H1 (cell line): ENCODE results near the gene TNFRSF1A.

Source experiments
- ATF2 ChIP-seq: IDR thresholded peaks from 2 replicates; pipeline ENCODE4 v1.6.1; 2012; ENCODE audit warnings: low read length, inconsistent platforms
- ATF3 ChIP-seq: IDR thresholded peaks from 2 replicates; pipeline ENCODE4 v1.6.1; 2011; ENCODE audit warnings: low read depth, mild to moderate bottlenecking, low read length; ENCODE audit not compliant: insufficient read depth
- CBX5 ChIP-seq: fragments of 300-800, 300-1000 bp; sonication (generic); IDR thresholded peaks from 2 replicates; pipeline ENCODE4 v1.7.1; 2016; ENCODE audit warnings: antibody characterized with exemption, low read length, low read depth
- CREB1 ChIP-seq: IDR thresholded peaks from 2 replicates; pipeline ENCODE4 v1.6.1; 2012; ENCODE audit warnings: inconsistent platforms
- CTCF ChIP-seq, 3 experiments: IDR thresholded peaks; 1 replicate in 2 of 3; 2 replicates in 1 of 3; pipeline versions ENCODE4 v1.5.1 to v1.6.1; 2011; ENCODE audit warnings: low read length in 3 of 3, mild to moderate bottlenecking in 3 of 3, inconsistent platforms in 2 of 3, low read depth in 1 of 3, moderate library complexity in 1 of 3; ENCODE audit not compliant: insufficient read depth in 1 of 3; ENCODE audit errors: control extremely low read depth in 1 of 3
- EZH2 ChIP-seq: fragments of 200-600 bp; sonication (generic); IDR thresholded peaks from 2 replicates; pipeline ENCODE4 v1.7.1; 2012; ENCODE audit warnings: low read depth, mild to moderate bottlenecking, moderate library complexity, low read length, inconsistent platforms; ENCODE audit not compliant: severe bottlenecking
- KDM1A ChIP-seq: fragments of 200-600, 300-600 bp; sonication (generic); IDR thresholded peaks from 2 replicates; pipeline ENCODE4 v1.7.1; 2016; ENCODE audit warnings: mild to moderate bottlenecking, low read length, borderline replicate concordance
- POLR2A ChIP-seq, 2 experiments: IDR thresholded peaks; 1 replicate in 1 of 2; 2 replicates in 1 of 2; pipeline ENCODE4 v1.6.1; 2011; ENCODE audit warnings: low read depth in 2 of 2, low read length in 2 of 2, mild to moderate bottlenecking in 2 of 2; ENCODE audit errors: control extremely low read depth in 1 of 2
- SP1 ChIP-seq: IDR thresholded peaks from 2 replicates; pipeline ENCODE4 v1.6.1; 2011; ENCODE audit warnings: low read depth, low read length
- SRF ChIP-seq: IDR thresholded peaks from 2 replicates; pipeline ENCODE4 v1.6.1; 2011; ENCODE audit warnings: mild to moderate bottlenecking, low read depth, low read length, moderate library complexity
- TAF1 ChIP-seq: IDR thresholded peaks from 2 replicates; pipeline ENCODE4 v1.6.1; 2011; ENCODE audit warnings: mild to moderate bottlenecking, low read depth, low read length
- TEAD4 ChIP-seq: IDR thresholded peaks from 2 replicates; pipeline ENCODE4 v1.6.1; 2012; ENCODE audit warnings: low read depth, low read length, inconsistent platforms, mixed read lengths

- TF ChIP-seq KDM1A (no peak), ATF3 (no peak), CBX5 (no peak), CTCF (IDR thresholded peaks at IDR 0.05; ENCODE audit: control extremely low read depth in 1 of 3, insufficient read depth in 1 of 3, low read depth in 1 of 3, low read length in 3 of 3) (no peak), TEAD4 (no peak), SP1 (no peak), CREB1 (no peak), EZH2 (no peak), TAF1 (no peak), ATF2 (no peak), POLR2A (IDR thresholded peaks at IDR 0.05; ENCODE audit: control extremely low read depth in 1 of 2, low read depth in 2 of 2, low read length in 2 of 2) (no peak), SRF (no peak)
Observed at GRCh38 chr12:6363010-6363329, 21.1 kb upstream of the TNFRSF1A start.
